ENCODE results near the gene SFRP2. TPM values are rescaled to one million over a fixed set of nuclear protein-coding genes. Genes with fewer than 3 reads are reported as not detected.

Gene SFRP2, protein sequence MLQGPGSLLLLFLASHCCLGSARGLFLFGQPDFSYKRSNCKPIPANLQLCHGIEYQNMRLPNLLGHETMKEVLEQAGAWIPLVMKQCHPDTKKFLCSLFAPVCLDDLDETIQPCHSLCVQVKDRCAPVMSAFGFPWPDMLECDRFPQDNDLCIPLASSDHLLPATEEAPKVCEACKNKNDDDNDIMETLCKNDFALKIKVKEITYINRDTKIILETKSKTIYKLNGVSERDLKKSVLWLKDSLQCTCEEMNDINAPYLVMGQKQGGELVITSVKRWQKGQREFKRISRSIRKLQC
- total RNA-seq, result under 1 TPM in 1 of 2 experiments, not detected in 1; 0.13 TPM

DNA sequence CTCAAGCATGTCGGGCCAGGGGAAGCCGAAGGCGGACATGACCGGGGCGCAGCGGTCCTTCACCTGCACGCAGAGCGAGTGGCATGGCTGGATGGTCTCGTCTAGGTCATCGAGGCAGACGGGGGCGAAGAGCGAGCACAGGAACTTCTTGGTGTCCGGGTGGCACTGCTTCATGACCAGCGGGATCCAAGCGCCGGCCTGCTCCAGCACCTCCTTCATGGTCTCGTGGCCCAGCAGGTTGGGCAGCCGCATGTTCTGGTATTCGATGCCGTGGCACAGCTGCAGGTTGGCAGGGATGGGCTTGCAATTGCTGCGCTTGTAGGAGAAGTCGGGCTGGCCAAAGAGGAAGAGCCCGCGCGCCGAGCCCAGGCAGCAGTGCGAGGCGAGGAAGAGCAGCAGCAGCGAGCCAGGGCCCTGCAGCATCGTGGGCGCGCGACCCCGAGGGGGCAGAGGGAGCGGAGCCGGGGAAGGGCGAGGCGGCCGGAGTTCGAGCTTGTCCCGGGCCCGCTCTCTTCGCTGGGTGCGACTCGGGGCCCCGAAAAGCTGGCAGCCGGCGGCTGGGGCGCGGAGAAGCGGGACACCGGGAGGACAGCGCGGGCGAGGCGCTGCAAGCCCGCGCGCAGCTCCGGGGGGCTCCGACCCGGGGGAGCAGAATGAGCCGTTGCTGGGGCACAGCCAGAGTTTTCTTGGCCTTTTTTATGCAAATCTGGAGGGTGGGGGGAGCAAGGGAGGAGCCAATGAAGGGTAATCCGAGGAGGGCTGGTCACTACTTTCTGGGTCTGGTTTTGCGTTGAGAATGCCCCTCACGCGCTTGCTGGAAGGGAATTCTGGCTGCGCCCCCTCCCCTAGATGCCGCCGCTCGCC, at the start of gene SFRP2:
Gene SFRP2 (minus strand): TSS at position 671 of the 864 bp plus-strand sequence. CDS start 248 bp downstream, at position 423.
- ChIA-PET POLR2A (no interaction called here), CTCF (no interaction called here)

DNA sequence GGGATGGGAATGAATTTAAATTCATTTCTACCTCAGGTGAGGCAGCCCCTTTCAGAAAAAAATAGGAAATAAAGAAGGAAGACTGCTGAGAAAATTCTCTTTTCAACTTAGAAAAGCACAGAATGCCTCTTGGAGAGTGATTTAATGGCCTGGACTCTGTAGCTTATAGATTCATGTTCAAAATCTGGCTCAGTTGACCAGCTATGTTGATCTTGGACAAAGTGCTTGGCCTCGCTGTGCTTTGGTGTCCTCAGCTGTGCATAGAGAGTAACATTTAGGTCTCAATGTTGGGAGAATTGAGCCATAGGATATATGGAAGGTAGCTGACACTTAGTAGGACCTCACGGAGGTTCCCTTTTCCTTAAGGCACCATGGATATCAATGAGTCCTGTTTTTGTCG, 49.7 kb upstream of the SFRP2 start:
- ChIA-PET POLR2A (no interaction called here), CTCF (no interaction called here)

DNA sequence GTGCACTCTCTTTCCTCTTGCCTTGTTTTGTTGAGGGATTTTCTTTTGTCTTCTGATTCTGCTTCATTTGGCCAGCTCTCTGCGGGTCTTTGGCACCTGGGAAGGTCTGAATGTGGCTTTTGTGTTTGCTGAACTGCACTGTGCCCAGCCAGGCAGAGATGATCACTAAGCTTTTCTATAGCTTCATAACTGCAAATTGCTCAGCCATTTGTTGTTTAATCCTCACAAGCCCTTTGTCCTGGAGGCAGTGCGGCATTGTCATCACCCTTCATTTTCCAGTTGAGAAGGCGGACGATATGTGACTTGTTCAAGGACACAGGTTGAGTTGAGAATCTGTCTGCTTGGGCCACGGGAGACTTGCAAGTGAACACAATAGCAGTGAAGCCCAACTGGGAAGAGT, 46.0 kb upstream of the SFRP2 start:
- ChIA-PET CTCF (no interaction called here), POLR2A (no interaction called here)

DNA sequence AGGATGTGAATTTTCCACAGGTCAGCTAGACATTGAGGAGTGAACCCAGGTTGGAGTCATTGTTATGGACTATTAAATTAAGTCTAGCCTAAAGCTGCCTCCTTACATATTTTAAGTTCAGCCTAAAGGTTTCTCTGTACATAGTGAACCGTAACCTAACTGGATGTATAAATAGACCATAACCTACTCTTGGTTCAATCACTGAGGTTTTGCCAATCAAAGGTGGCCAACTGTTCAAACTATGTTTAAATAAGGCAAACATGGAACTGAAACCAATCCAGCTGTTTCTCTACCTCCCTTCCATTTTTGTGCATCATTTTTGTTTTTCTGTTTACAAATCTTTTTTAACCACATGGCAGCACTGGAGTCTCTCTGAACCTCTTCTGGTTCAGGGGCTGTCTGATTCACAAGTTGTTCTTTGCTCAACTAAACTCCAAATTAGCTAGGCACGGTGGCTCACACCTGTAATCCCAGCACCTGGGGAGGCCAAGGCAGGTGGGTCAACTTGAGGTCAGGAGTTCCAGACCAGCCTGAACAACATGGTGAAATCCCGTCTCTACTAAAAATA, 43.9 kb upstream of the SFRP2 start:
- CTCF ChIA-PET, result no interaction called here
- POLR2A ChIA-PET, result no interaction called here

DNA sequence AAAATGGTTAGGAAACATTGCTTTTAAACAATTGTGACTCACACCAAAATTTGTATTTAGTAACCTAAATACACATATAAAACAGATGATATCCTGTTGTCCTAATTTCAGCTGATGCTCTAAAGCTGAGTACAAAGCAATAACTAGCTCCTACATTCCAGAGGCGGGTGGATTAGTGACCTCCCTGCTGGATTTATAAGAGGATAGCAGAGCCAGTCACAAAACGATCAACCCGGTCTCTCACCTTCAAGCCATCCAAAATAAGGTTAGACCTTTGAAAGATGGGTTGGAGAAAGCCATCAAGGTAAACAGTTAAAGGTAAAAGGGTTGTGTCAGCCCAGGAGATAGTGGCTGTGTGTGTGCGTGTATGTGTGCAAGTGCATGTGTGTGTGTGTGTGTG, 43.2 kb upstream of the SFRP2 start:
- ChIA-PET POLR2A (no interaction called here), CTCF (no interaction called here)

DNA sequence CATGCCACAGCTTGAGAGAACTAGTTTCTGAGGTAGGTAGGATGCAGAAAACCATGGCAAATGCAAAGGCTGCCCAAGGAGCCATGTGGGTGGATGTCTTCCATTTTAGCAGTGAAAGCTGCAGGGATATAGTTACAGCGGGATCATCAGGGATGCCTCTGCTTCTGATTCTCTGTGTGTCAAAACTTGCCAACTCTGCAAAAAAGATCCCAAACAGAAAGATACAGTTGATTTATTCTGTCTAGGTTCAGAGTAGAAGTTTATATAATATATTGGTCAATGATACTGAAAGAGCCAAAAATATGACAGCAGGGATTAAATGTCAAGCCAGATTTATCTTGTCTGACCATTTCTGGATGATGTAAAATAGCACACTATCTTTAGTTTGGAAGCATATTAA, 42.4 kb upstream of the SFRP2 start:
- ChIA-PET POLR2A (no interaction called here), CTCF (no interaction called here)

DNA sequence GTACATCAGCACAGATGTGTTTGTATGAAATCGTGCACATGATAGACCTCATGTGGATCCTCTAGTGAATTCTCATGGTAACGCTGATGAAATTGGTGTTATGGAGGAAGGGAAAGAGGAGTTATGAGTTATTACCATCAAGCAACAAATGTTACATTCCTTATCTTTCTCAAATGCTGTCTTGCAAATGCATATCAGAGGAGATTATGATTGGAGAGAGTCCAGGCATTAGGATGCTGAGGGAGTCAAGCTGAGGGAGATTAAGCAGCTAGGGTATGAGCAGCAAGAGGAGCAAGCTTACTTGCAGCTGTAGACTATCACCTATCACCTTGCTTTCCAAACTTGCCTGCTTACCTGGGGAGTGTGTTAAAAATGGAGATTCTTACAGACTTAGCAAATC, 36.8 kb upstream of the SFRP2 start:
- ChIA-PET POLR2A (no interaction called here), CTCF (no interaction called here)

DNA sequence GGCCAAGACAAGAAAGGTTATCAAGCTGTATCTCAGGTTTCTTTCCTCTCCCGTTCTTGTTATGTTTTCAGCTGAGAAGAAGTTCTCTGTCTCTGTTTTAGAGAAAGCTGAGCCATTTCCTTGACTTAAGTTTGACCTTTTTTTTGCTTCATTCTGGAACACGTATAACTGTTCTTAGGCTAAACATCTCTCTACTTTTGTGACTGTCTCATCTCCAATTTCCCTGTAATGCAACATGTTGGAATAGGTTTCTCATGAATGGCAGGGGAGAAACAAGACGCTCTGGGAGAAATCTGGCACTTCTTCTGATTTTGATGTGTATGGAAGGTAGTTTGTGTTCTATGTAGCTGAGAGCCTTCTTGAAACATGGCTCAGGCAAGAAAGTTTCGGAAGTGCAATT, 36.2 kb upstream of the SFRP2 start:
- ChIA-PET POLR2A (no interaction called here), CTCF (no interaction called here)

DNA sequence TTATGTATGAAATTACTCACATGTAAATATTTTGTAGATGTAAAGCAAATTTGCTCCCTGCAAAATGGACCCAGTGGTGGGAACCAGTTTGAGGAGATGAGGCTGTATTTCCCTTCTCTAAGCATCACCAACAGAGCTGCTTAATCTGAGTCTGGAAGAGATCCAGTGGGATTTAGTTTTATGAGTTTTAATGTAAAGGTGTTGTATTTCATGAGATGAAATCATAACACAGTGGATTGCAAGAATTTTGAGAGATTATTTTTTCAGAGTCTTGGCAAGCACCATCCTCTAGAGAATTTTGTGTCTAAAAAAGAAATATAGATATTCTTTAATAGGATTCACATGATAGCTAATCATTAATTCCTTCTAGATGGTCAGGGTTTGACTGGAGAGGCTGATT, 35.6 kb upstream of the SFRP2 start:
- ChIA-PET POLR2A (no interaction called here), CTCF (no interaction called here)

DNA sequence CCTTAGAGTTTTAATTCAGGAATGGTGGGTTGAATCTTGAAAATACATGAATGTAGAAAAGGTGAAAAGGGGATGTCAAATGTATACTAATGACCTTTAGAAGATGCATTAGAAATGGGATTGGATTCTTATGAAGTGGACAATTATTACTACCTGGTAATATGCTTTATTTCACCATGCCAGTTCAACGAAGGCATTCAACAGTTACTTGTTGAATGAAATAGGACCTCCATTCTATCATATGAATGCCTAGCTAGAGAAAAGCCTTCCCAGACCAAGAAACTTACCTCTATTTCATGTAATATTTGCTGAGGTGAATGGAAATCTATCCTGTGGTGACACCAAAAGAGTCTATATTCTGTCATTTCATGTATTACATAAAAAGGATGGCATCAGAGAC, 34.6 kb upstream of the SFRP2 start:
- POLR2A ChIA-PET, result no interaction called here
- CTCF ChIA-PET, result no interaction called here

DNA sequence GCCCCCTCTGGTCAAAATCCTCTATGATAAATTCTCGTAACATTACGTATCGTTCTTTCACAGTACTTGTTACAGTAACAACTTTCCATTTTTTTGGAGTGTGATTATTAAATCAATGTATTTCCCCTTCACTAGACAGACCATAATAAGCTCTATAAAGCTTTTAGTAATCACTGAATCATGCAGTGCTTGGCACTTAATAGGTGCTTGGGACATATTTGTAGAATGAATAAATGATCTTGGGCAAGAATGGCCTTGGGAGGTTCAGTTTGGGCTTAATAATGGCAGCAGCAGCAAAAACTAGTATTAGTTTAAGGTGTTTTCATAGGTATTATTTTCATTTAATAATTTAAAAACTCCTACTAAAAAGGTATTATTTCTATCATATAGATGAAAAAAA, 33.4 kb upstream of the SFRP2 start:
- ChIA-PET POLR2A (no interaction called here), CTCF (no interaction called here)

DNA sequence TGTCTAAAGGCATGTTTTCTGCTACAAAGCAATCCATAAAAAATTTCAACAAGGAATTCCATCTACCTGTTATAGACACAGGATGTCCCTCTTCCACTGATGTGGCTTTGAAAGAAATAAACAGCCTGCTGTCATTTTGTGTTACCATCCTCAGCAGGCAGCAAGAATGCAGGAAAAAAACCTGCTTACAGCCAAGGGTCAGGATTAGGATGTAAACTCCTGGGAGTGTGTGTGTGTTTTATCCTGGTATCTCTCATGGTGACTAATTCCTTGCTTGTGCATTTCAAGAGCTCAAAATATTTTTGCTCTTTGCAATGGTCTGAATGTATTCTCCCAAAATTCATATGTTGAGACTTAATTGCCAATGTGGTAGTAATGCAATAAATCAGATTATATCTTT, 28.6 kb upstream of the SFRP2 start:
- ChIA-PET POLR2A (no interaction called here), CTCF (no interaction called here)

DNA sequence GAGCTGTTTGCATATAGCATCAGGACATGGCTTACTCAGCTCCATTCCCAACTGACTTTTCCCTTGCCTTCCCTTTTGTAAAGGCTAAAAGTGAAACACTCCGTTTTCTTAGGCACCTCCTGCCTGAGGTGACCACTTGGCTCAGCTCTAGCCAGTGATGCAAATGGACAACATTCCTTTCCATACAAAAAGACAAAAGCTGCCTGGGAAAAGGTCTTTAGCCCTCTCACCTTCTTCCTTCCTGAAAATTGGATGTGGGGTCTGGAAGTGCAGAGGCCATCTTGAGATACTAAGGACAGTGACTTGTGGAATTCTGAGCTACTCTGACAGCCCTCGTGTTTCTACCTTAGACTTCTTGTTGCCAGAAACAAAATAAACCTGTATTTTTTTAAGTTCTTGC, 27.7 kb upstream of the SFRP2 start:
- ChIA-PET POLR2A (no interaction called here), CTCF (no interaction called here)

DNA sequence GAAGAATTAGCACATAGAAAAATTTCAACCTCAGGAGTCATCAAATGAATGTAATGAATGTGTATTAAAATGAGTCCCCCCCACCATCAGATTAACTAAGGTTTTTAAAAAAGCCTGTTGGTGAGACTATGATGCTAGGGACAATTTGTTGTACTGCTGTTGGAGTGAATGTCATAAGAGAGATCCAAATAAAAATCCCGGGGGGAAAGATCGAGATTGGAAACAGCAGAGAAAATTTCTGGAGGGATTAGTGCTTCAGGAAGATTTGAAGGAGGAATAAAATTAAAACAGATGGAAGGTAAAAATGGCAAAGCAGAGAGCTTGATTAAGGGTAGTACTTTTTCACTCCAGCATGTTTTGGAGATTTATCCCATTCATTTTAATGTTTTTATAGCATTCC, 25.9 kb upstream of the SFRP2 start:
- CTCF ChIA-PET, result interaction anchor here (0.6 kb wide), 1 partner anchor 400 kb away, joined by 4 read pairs; no protein-coding TSS in a partner anchor
- POLR2A ChIA-PET, result no interaction called here

DNA sequence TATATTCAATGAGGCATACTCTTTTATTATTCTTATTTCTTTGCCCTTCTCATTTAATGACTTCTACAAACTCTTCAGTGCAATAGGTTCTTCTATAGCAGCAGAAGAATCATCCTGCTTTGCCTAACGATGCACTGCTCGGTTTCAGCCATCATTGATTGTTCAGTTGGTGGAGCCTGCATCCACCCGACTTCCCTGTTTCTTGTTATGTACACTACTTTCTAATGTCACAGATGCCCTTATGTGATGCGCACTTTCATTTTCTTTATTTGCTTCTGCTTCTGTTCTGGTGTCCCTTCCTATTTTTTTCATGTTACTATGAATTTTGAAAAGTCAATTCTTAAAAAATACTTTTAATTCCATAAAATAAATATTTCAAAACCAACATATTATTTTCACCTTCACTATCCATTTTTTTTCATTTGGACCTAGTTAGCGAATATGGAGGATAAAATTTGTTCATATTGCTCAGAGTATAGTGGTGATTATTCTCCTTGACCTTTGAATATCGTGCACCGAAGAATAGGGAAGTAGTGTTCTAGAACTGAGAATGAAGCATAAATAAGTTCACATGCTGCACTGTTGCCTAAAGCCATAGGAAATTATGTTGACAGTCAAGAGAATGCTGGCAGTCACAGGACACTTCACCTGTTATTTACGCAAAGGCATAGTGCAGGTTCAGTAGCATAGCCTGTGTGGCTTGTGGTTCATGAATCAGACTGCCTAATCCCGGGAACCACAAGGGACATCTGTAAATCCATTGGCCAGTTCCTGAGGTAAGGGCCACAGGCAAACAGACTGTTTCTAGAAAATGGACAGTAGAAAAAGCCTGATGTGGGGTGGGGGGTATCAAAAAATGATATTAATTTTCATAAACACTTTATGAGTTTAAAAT, 21.3 kb upstream of the SFRP2 start:
- ChIA-PET CTCF (no interaction called here), POLR2A (no interaction called here)

DNA sequence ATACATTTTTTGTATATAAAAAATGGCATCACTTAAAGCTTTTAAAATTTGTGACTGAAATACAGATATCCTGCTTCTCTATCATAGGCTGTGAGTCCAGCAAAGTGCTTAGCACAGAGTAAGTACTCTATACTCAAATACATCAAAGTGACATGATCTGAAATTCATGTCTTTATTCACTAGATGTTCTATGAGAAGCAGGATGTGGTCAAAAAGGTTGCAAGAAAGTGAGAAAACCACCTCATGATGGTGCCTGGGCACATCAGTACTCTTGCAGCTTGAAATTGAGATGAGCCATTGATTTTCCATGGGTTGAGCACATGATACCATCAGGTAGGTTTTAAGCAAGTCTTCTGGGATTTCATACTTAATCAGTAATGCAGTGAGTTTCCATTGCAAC, 20.4 kb upstream of the SFRP2 start:
- CTCF ChIA-PET, result interaction anchor here (0.6 kb wide), 1 partner anchor 1634 kb away, joined by 3 read pairs; no protein-coding TSS in a partner anchor
- POLR2A ChIA-PET, result no interaction called here

DNA sequence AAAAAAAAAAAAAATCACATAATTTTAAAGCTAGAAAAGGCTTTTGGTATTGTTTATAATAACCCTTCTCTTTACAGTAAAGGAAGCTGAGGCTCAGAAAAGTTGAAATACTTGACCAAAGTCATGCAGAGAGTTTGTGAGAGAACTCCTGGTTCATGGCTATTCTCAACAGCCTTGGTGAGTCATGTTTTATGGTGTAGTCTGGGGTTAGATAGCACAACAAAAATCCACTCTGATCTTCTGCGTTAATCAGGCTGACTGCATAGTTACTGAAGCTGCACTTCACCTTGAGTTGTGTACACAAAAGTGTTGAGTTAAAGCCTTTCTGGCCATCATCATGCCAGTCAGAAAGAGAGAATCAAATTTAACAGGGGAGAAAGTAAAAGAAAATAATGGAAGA, 19.3 kb upstream of the SFRP2 start:
- CTCF ChIA-PET, result no interaction called here
- POLR2A ChIA-PET, result no interaction called here

DNA sequence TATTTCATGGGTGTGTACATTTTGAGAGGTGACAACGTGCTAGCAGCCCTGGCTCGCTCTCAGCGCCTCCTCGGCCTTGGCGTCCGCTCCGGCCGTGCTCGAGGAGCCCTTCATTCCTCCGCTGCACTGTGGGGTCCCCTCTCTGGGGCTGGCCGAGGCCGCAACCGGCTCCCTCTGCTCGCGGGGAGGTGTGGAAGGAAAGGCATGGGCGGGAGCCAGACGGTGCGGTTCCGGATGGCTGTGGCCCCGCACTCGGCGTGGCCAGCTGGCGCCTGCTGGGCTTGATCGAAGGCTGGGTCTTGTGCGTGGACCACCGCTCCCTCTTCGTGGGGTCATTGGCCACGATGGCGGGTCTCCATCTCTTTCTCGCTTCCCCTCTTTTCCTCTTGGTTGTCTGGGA, 17.2 kb upstream of the SFRP2 start:
- CTCF ChIA-PET, result no interaction called here
- POLR2A ChIA-PET, result no interaction called here

DNA sequence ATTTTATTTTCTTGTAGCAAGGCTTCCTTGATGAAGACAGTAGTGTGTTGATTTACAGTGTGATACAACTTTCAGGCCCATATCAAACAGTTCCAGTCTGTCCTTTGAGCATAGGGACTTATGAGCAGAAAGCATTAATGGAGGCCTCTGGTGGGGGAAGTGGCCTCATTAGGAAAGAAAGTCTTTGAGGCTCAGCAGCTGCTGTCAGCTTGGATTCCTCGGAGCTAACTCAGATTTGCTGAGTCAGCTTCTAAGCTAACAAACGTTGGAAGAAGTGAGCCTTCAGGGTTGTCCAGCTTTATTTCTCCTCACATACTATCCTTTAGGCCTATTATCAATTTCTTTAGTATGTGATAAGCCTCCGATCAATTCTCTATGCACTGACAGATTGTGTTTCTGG, 15.8 kb upstream of the SFRP2 start:
- POLR2A ChIA-PET, result no interaction called here
- CTCF ChIA-PET, result no interaction called here

DNA sequence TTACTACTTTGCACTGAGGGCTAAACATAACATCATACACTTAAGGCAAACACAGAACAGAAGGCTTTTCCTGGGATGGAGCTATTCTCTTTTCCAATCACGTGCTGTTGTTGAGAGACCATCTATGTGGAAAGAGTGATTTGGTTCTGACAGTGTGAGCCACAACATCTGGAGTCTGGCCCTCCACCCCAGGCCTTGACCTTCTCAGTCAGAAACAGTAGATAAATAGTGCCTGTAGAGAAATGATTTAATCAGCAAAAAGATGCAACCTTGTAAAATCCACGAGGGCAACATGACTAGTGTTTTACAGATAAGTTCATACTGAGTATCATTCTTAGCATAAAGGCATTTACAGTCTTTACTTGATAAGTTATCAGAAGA, 10.8 kb upstream of the SFRP2 start:
- ChIA-PET CTCF (interaction anchor here (1.1 kb wide), 1 partner anchor 9 kb away, joined by 3 read pairs; no protein-coding TSS in a partner anchor), POLR2A (no interaction called here)
